Measurements from ENCODE around the gene POC1A.

POC1A gene

DNA sequence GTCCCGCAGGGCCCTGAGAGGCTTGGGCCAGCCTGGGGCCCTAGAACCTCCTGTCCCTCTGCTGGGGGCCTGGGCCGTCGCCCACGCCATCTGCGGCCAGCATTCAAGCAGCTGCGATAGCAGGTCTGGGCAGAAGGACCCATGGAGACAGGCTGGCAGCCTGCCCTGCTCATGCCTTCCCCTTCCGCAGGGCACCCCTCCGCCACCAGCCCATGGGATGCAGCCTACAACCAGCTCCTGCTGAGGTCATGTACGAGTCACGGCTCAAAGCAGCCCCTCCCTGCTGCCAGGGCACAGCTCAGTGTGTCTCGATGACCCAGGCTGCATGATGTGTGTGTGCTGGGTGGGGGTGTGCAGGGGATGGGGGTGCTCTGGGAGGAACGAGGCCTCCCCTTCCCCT, 125.7 kb downstream of the POC1A start:
- DNase-seq (ENCODE audit: low read depth) = no peak
- TF ChIP-seq, protein P1, sequence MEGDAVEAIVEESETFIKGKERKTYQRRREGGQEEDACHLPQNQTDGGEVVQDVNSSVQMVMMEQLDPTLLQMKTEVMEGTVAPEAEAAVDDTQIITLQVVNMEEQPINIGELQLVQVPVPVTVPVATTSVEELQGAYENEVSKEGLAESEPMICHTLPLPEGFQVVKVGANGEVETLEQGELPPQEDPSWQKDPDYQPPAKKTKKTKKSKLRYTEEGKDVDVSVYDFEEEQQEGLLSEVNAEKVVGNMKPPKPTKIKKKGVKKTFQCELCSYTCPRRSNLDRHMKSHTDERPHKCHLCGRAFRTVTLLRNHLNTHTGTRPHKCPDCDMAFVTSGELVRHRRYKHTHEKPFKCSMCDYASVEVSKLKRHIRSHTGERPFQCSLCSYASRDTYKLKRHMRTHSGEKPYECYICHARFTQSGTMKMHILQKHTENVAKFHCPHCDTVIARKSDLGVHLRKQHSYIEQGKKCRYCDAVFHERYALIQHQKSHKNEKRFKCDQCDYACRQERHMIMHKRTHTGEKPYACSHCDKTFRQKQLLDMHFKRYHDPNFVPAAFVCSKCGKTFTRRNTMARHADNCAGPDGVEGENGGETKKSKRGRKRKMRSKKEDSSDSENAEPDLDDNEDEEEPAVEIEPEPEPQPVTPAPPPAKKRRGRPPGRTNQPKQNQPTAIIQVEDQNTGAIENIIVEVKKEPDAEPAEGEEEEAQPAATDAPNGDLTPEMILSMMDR (conservative IDR thresholded peaks at IDR 0.05; ENCODE audit: low read depth, low read length) = no peak
- H3K4me3 ChIP-seq (ENCODE audit: low read length) = no peak overlapping the region

DNA sequence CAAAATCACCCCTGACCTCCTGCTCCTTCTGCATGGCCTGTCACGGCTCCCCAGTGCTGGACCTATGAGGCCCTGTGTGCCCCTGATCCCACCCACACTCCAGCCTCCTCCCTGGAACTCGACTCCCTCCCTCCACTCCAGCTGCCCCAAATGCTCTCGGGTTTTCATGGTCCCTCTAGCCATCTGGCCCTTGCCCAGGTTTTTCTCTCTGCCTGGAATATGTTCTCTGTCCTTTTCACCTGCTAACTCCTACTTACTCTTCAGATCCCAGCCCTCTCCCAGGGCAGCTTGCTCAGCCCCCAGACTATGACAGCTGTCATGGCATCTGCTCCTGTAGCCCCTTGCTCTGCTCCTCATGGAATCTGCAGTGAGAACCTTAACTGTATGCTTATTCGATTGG, 128.2 kb downstream of the POC1A start:
- DNase-seq (ENCODE audit: low read depth) = no peak
- TF ChIP-seq, protein P1 (conservative IDR thresholded peaks at IDR 0.05; ENCODE audit: low read depth, low read length) = no peak
- no peak overlapping the region for H3K4me3 ChIP-seq (ENCODE audit: low read length)

DNA sequence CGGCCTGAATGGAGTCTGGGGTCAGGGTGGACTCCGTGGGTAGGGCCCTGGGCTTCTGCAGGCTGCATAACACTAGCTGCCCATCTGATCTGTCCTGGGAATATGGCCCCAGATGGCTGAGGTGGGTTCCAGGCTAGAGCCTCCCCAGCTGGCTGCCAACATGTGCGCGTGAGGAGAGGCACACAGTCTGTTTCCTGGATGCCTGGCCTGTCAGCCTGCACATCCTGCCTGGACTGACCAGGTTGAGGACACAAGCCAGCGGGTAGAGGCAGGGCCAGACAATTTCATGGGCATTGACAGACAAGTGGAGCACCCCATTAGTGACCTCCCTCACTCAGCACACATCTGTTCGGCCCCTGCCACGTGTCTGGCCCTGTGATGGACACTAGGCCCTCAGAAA, 128.8 kb downstream of the POC1A start:
- H3K4me3 ChIP-seq (ENCODE audit: low read length) = no peak overlapping the region
- TF ChIP-seq, protein P1 (conservative IDR thresholded peaks at IDR 0.05; ENCODE audit: low read depth, low read length) = no peak
- DNase-seq (ENCODE audit: low read depth) = no peak
